Measurements from ENCODE around the gene STRN. TPM values are rescaled to one million over a fixed set of nuclear protein-coding genes. Genes with fewer than 3 reads are reported as not detected.
A peak's percentile ranks its signal among the peaks of the same experiment; 100 is the strongest.

Gene STRN
- total and polyA plus RNA-seq, 2 of the 13 experiments (the other 11 are each of a cell fraction or from before 2014, with no cell fraction given): 10.4 to 19.3 TPM

GRCh38 chr2:36967236-36967876 is 1.0 kb upstream of the STRN start (continued):
- TF ChIP-seq ZNF780A (CRISPR knock-in tag; IDR thresholded peaks at IDR 0.05) (0 out of 2 replicates have a peak, but pooled peaks have one; percentile 73), ZNF407 (CRISPR knock-in tag; IDR thresholded peaks at IDR 0.05; ENCODE audit: not compliant biosample characterization) (no peak), RXRB (CRISPR knock-in tag; IDR thresholded peaks at IDR 0.05; ENCODE audit: borderline replicate concordance) (peak; percentile 56), ZSCAN20 (CRISPR knock-in tag; IDR thresholded peaks at IDR 0.05; ENCODE audit: borderline replicate concordance) (no peak), ZBTB8A (CRISPR knock-in tag; IDR thresholded peaks at IDR 0.05; ENCODE audit: borderline replicate concordance, low read depth) (no peak), RCOR2 (CRISPR knock-in tag; IDR thresholded peaks at IDR 0.05) (peak; percentile 38; the same call in 1 of the 2 replicates), ZNF878 (CRISPR knock-in tag; IDR thresholded peaks at IDR 0.05) (peak; percentile 57; the same call in 1 of the 2 replicates), ZNF3 (CRISPR knock-in tag; IDR thresholded peaks at IDR 0.05) (peak; percentile 10; the same call in 1 of the 2 replicates), ASH2L (IDR thresholded peaks at IDR 0.05; ENCODE audit: insufficient read length, low read depth, low read length) (peak; percentile 59), GABPA (IDR thresholded peaks at IDR 0.05; ENCODE audit: low read depth, low read length) (no peak), GABPA (CRISPR knock-in tag; IDR thresholded peaks at IDR 0.05; ENCODE audit: low read depth) (peak; percentile 35; the same call in 1 of the 2 replicates), ZNF292 (CRISPR knock-in tag; IDR thresholded peaks at IDR 0.05; ENCODE audit: borderline replicate concordance, low read depth) (no peak), NFATC3 (CRISPR knock-in tag; IDR thresholded peaks at IDR 0.05) (no peak), SMARCC2 (IDR thresholded peaks at IDR 0.05) (no peak), ZNF234 (CRISPR knock-in tag; conservative IDR thresholded peaks at IDR 0.05) (no peak), SATB2 (CRISPR knock-in tag; IDR thresholded peaks at IDR 0.05) (no peak), ZNF264 (CRISPR knock-in tag; IDR thresholded peaks at IDR 0.05) (no peak), CCAR2 (optimal IDR thresholded peaks at IDR 0.05; ENCODE audit: low read depth, low read length) (no peak), ZNF777 (CRISPR knock-in tag; IDR thresholded peaks at IDR 0.05) (no peak), NCOR1 (IDR thresholded peaks at IDR 0.05; ENCODE audit: borderline replicate concordance, low read length) (peak; percentile 12; the same call in 1 of the 2 replicates), POLR2AphosphoS2 (IDR thresholded peaks at IDR 0.05; ENCODE audit: low read depth, low read length) (no peak), ZNF570 (CRISPR knock-in tag; IDR thresholded peaks at IDR 0.05; ENCODE audit: borderline replicate concordance) (no peak)
